ENCODE data around the gene VTA1.

Gene VTA1

GRCh38 chr6:142178129-142178528 is 31.1 kb downstream of the VTA1 start:
- TF ChIP-seq CTCF (IDR thresholded peaks at IDR 0.05): no peak

GRCh38 chr6:142182004-142182403 is 34.9 kb downstream of the VTA1 start:
- TF ChIP-seq CTCF (IDR thresholded peaks at IDR 0.05): no peak

- TF ChIP-seq CTCF (IDR thresholded peaks at IDR 0.05): no peak
Observed at GRCh38 chr6:142183351-142183750, 36.3 kb downstream of the VTA1 start.

- TF ChIP-seq CTCF (IDR thresholded peaks at IDR 0.05): no peak
Observed at GRCh38 chr6:142184307-142184706, 37.2 kb downstream of the VTA1 start.

GRCh38 chr6:142185641-142186040 is 38.6 kb downstream of the VTA1 start:
- TF ChIP-seq CTCF (IDR thresholded peaks at IDR 0.05): no peak

GRCh38 chr6:142187209-142187608 is 40.1 kb downstream of the VTA1 start:
- no peak for TF ChIP-seq CTCF (IDR thresholded peaks at IDR 0.05)

- no peak for TF ChIP-seq CTCF (IDR thresholded peaks at IDR 0.05)
Observed at GRCh38 chr6:142189057-142189456, 42.0 kb downstream of the VTA1 start.

- TF ChIP-seq CTCF (IDR thresholded peaks at IDR 0.05): no peak
Observed at GRCh38 chr6:142192343-142192742, 45.3 kb downstream of the VTA1 start.
